Measurements from ENCODE around the gene ATP9A.

ATP9A gene

DNA sequence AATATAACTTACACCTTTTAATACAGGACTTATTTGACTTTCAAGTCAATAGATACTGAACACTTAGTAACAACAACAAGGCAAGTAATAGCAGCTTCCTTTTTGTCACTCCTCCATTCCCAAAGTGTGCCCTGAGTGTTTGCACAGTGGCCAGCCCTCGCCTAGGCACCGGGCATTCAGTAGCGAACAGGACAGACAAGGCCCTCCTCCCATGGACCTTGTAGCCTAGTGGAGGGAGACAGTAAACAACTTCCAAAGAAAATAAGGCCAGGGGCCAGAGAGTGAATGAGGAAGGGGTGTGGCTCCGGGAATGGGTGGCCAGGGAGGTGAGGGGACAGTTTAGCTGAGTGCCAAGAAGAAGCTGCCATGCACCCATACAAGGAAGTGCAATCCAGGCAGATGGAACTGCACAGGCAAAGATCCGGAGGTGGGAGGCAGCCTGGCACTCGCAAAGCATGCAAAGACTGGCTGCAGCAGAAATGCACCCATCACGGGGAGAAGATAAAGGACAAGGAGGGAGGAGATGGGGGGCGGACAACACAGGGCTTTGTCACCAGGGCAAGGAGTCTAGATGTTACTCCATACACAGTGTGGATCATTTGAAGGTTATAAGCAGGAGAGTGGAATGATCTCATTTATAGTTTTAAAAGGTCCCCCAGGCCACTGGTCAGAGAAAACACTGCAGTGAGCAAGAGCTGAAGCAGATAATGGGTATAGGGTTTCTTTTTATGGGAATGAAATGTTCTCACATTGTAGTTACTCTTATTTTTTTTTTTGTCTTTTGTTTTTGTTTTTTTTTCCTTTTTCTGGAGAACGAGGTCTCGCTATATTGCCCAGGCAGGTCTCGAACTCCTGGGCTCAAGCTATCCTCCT is 32.2 kb downstream of the ATP9A start (continued):
- TF ChIP-seq HOXC10 (CRISPR knock-in tag; IDR thresholded peaks at IDR 0.05), result no peak
- 0 out of 2 replicates have a peak, but pooled peaks have one; percentile 40 for TF ChIP-seq SP7 (tag by site-specific recombination; IDR thresholded peaks at IDR 0.05)
- TF ChIP-seq, protein P1, sequence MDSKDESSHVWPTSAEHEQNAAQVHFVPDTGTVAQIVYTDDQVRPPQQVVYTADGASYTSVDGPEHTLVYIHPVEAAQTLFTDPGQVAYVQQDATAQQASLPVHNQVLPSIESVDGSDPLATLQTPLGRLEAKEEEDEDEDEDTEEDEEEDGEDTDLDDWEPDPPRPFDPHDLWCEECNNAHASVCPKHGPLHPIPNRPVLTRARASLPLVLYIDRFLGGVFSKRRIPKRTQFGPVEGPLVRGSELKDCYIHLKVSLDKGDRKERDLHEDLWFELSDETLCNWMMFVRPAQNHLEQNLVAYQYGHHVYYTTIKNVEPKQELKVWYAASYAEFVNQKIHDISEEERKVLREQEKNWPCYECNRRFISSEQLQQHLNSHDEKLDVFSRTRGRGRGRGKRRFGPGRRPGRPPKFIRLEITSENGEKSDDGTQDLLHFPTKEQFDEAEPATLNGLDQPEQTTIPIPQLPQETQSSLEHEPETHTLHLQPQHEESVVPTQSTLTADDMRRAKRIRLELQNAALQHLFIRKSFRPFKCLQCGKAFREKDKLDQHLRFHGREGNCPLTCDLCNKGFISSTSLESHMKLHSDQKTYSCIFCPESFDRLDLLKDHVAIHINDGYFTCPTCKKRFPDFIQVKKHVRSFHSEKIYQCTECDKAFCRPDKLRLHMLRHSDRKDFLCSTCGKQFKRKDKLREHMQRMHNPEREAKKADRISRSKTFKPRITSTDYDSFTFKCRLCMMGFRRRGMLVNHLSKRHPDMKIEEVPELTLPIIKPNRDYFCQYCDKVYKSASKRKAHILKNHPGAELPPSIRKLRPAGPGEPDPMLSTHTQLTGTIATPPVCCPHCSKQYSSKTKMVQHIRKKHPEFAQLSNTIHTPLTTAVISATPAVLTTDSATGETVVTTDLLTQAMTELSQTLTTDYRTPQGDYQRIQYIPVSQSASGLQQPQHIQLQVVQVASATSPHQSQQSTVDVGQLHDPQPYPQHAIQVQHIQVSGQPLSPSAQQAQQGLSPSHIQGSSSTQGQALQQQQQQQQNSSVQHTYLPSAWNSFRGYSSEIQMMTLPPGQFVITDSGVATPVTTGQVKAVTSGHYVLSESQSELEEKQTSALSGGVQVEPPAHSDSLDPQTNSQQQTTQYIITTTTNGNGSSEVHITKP (tag by site-specific recombination; IDR thresholded peaks at IDR 0.05), result peak; percentile 64; the same call in 1 of the 2 replicates
- peak; percentile 66 for TF ChIP-seq PRDM1 (tag by site-specific recombination; IDR thresholded peaks at IDR 0.05)
- TF ChIP-seq, protein P2, sequence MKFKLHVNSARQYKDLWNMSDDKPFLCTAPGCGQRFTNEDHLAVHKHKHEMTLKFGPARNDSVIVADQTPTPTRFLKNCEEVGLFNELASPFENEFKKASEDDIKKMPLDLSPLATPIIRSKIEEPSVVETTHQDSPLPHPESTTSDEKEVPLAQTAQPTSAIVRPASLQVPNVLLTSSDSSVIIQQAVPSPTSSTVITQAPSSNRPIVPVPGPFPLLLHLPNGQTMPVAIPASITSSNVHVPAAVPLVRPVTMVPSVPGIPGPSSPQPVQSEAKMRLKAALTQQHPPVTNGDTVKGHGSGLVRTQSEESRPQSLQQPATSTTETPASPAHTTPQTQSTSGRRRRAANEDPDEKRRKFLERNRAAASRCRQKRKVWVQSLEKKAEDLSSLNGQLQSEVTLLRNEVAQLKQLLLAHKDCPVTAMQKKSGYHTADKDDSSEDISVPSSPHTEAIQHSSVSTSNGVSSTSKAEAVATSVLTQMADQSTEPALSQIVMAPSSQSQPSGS (tag by site-specific recombination; IDR thresholded peaks at IDR 0.05; ENCODE audit: low read depth), result 0 out of 2 replicates have a peak, but pooled peaks have one; percentile 46
- TF ChIP-seq, protein P3, sequence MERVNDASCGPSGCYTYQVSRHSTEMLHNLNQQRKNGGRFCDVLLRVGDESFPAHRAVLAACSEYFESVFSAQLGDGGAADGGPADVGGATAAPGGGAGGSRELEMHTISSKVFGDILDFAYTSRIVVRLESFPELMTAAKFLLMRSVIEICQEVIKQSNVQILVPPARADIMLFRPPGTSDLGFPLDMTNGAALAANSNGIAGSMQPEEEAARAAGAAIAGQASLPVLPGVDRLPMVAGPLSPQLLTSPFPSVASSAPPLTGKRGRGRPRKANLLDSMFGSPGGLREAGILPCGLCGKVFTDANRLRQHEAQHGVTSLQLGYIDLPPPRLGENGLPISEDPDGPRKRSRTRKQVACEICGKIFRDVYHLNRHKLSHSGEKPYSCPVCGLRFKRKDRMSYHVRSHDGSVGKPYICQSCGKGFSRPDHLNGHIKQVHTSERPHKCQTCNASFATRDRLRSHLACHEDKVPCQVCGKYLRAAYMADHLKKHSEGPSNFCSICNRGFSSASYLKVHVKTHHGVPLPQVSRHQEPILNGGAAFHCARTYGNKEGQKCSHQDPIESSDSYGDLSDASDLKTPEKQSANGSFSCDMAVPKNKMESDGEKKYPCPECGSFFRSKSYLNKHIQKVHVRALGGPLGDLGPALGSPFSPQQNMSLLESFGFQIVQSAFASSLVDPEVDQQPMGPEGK (tag by site-specific recombination; IDR thresholded peaks at IDR 0.05), result peak; percentile 68
- TF ChIP-seq ZNF585B (tag by site-specific recombination; IDR thresholded peaks at IDR 0.05), result no peak
- no peak for TF ChIP-seq ZNF768 (tag by site-specific recombination; IDR thresholded peaks at IDR 0.05)
- TF ChIP-seq, protein P4, sequence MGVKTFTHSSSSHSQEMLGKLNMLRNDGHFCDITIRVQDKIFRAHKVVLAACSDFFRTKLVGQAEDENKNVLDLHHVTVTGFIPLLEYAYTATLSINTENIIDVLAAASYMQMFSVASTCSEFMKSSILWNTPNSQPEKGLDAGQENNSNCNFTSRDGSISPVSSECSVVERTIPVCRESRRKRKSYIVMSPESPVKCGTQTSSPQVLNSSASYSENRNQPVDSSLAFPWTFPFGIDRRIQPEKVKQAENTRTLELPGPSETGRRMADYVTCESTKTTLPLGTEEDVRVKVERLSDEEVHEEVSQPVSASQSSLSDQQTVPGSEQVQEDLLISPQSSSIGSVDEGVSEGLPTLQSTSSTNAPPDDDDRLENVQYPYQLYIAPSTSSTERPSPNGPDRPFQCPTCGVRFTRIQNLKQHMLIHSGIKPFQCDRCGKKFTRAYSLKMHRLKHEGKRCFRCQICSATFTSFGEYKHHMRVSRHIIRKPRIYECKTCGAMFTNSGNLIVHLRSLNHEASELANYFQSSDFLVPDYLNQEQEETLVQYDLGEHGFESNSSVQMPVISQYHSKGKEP (tag by site-specific recombination; IDR thresholded peaks at IDR 0.05), result peak; percentile 95
- TF ChIP-seq, protein P5, sequence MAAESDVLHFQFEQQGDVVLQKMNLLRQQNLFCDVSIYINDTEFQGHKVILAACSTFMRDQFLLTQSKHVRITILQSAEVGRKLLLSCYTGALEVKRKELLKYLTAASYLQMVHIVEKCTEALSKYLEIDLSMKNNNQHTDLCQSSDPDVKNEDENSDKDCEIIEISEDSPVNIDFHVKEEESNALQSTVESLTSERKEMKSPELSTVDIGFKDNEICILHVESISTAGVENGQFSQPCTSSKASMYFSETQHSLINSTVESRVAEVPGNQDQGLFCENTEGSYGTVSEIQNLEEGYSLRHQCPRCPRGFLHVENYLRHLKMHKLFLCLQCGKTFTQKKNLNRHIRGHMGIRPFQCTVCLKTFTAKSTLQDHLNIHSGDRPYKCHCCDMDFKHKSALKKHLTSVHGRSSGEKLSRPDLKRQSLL (tag by site-specific recombination; IDR thresholded peaks at IDR 0.05), result 0 out of 2 replicates have a peak, but pooled peaks have one; percentile 20
- peak; percentile 81 for TF ChIP-seq FEZF1 (tag by site-specific recombination; IDR thresholded peaks at IDR 0.05)
- peak; percentile 14; the same call in 1 of the 2 replicates for TF ChIP-seq KLF9 (tag by site-specific recombination; IDR thresholded peaks at IDR 0.05; ENCODE audit: low read depth)
- TF ChIP-seq, protein P6, sequence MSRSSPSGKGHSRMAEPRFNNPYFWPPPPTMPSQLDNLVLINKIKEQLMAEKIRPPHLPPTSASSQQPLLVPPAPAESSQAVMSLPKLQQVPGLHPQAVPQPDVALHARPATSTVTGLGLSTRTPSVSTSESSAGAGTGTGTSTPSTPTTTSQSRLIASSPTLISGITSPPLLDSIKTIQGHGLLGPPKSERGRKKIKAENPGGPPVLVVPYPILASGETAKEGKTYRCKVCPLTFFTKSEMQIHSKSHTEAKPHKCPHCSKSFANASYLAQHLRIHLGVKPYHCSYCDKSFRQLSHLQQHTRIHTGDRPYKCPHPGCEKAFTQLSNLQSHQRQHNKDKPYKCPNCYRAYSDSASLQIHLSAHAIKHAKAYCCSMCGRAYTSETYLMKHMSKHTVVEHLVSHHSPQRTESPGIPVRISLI (tag by site-specific recombination; IDR thresholded peaks at IDR 0.05), result peak; percentile 46; the same call in 1 of the 2 replicates
- TF ChIP-seq ZNF843 (tag by site-specific recombination; IDR thresholded peaks at IDR 0.05), result peak; percentile 87
- peak; percentile 65; the same call in 1 of the 2 replicates for TF ChIP-seq ZNF24 (tag by site-specific recombination; IDR thresholded peaks at IDR 0.05)
- peak; percentile 91 for TF ChIP-seq ZEB2 (tag by site-specific recombination; IDR thresholded peaks at IDR 0.05)
- TF ChIP-seq ZBTB21 (tag by site-specific recombination; IDR thresholded peaks at IDR 0.05), result 0 out of 2 replicates have a peak, but pooled peaks have one; percentile 37
- TF ChIP-seq, protein P7, sequence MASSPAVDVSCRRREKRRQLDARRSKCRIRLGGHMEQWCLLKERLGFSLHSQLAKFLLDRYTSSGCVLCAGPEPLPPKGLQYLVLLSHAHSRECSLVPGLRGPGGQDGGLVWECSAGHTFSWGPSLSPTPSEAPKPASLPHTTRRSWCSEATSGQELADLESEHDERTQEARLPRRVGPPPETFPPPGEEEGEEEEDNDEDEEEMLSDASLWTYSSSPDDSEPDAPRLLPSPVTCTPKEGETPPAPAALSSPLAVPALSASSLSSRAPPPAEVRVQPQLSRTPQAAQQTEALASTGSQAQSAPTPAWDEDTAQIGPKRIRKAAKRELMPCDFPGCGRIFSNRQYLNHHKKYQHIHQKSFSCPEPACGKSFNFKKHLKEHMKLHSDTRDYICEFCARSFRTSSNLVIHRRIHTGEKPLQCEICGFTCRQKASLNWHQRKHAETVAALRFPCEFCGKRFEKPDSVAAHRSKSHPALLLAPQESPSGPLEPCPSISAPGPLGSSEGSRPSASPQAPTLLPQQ (tag by site-specific recombination; IDR thresholded peaks at IDR 0.05), result peak; percentile 81; the same call in 1 of the 2 replicates
- TF ChIP-seq GLIS2 (tag by site-specific recombination; IDR thresholded peaks at IDR 0.05), result peak; percentile 65
- TF ChIP-seq, protein P8, sequence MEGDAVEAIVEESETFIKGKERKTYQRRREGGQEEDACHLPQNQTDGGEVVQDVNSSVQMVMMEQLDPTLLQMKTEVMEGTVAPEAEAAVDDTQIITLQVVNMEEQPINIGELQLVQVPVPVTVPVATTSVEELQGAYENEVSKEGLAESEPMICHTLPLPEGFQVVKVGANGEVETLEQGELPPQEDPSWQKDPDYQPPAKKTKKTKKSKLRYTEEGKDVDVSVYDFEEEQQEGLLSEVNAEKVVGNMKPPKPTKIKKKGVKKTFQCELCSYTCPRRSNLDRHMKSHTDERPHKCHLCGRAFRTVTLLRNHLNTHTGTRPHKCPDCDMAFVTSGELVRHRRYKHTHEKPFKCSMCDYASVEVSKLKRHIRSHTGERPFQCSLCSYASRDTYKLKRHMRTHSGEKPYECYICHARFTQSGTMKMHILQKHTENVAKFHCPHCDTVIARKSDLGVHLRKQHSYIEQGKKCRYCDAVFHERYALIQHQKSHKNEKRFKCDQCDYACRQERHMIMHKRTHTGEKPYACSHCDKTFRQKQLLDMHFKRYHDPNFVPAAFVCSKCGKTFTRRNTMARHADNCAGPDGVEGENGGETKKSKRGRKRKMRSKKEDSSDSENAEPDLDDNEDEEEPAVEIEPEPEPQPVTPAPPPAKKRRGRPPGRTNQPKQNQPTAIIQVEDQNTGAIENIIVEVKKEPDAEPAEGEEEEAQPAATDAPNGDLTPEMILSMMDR (tag by site-specific recombination; IDR thresholded peaks at IDR 0.05), result no peak
- TF ChIP-seq ZBTB8A (tag by site-specific recombination; IDR thresholded peaks at IDR 0.05), result 0 out of 2 replicates have a peak, but pooled peaks have one; percentile 20
- TF ChIP-seq KLF1 (tag by site-specific recombination; IDR thresholded peaks at IDR 0.05), result peak; percentile 19; the same call in 1 of the 2 replicates
- TF ChIP-seq ZFP69B (tag by site-specific recombination; IDR thresholded peaks at IDR 0.05), result peak; percentile 77; the same call in 1 of the 2 replicates

Measured in HEK293 (cell line).